SK-N-SH (cell line): ENCODE data around the gene MYO1F. TPM values are rescaled to one million over a fixed set of nuclear protein-coding genes. Genes with fewer than 3 reads are reported as not detected.

Experiments
- CTCF ChIA-PET: fragments of 300-600, 350-600 bp; formaldehyde crosslinking; extraction: SDS; loops from one replicate; lab custom pipeline; 2021; lab: Yijun Ruan, JAX
- POLR2A ChIA-PET: fragments of 350-600 bp; sonication (Branson Sonifier 250); formaldehyde crosslinking; extraction: SDS; loops from one replicate; lab custom pipeline; 2020; ENCODE audit warnings: antibody characterized with exemption, inconsistent platforms; lab: Yijun Ruan, JAX
- DNase-seq: peaks from one replicate; pipeline ENCODE4 v3.0.0; 2012
- H2AFZ ChIP-seq: fragments of 200-600 bp; sonication (generic); 2 replicates; pipeline ENCODE4 v1.8.1; 2016; ENCODE audit warnings: antibody characterized with exemption, mild to moderate bottlenecking, low read depth
- H3F3A ChIP-seq: fragments of 200-600 bp; sonication (generic); replicated peaks from 2 replicates; pipeline ENCODE3; 2016; ENCODE audit warnings: antibody characterized with exemption, mild to moderate bottlenecking; ENCODE audit not compliant: insufficient read depth
- H3K27ac ChIP-seq, 2 experiments: fragments of 200-500 bp in 1 of 2; fragments of 200-600 bp in 1 of 2; sonication (Bioruptor generic) in 1 of 2; sonication (generic), shearing (Covaris generic) in 1 of 2; 2 replicates each; pipeline versions ENCODE4 v1.5.1 to v1.6.1; 2014 to 2016; ENCODE audit warnings: low read depth in 2 of 2, inconsistent platforms in 1 of 2, low read length in 1 of 2, mild to moderate bottlenecking in 1 of 2, mixed read lengths in 1 of 2
- H3K27me3 ChIP-seq: fragments of 200-600 bp; sonication (generic), shearing (Covaris generic); 2 replicates; pipeline ENCODE4 v1.6.1; 2016; ENCODE audit warnings: mixed run types; ENCODE audit not compliant: insufficient read depth
- H3K36me3 ChIP-seq, 2 experiments: fragments of 200-500 bp in 1 of 2; fragments of 200-600 bp in 1 of 2; sonication (Bioruptor generic) in 1 of 2; sonication (generic) in 1 of 2; replicated peaks in 1 of 2; 2 replicates each; pipeline versions ENCODE3 to v1.5.1; 2014 to 2016; ENCODE audit warnings: low read length in 1 of 2, mild to moderate bottlenecking in 1 of 2; ENCODE audit not compliant: insufficient read depth in 2 of 2, control insufficient read depth in 1 of 2
- H3K4me1 ChIP-seq, 2 experiments: fragments of 200-500 bp in 1 of 2; fragments of 200-600 bp in 1 of 2; sonication (Bioruptor generic) in 1 of 2; sonication (generic), shearing (Covaris generic) in 1 of 2; 2 replicates each; pipeline versions ENCODE4 v1.5.1 to v1.6.1; 2014 to 2016; ENCODE audit warnings: low read depth in 1 of 2, low read length in 1 of 2, mixed run types in 1 of 2; ENCODE audit not compliant: insufficient read depth in 2 of 2, control insufficient read depth in 1 of 2
- H3K4me2 ChIP-seq: fragments of 200-600 bp; sonication (generic), shearing (Covaris generic); 2 replicates; pipeline ENCODE4 v1.6.1; 2017; ENCODE audit warnings: mixed run types
- H3K4me3 ChIP-seq, 2 experiments: fragments of 200-500 bp in 1 of 2; fragments of 200-600 bp in 1 of 2; sonication (Bioruptor generic) in 1 of 2; sonication (generic), shearing (Covaris generic) in 1 of 2; 2 replicates each; pipeline versions ENCODE4 v1.5.1 to v1.8.1; 2014 to 2016; ENCODE audit warnings: low read depth in 2 of 2, inconsistent platforms in 1 of 2, low read length in 1 of 2, mild to moderate bottlenecking in 1 of 2, mixed read lengths in 1 of 2, moderate library complexity in 1 of 2
- H3K79me2 ChIP-seq: fragments of 200-600 bp; sonication (generic); 2 replicates; pipeline ENCODE4 v1.8.1; 2017; ENCODE audit warnings: mild to moderate bottlenecking; ENCODE audit not compliant: insufficient read depth
- H3K9ac ChIP-seq: fragments of 200-600 bp; sonication (generic); 2 replicates; pipeline ENCODE4 v1.6.1; 2017; ENCODE audit warnings: mixed run types
- H3K9me2 ChIP-seq: fragments of 200-600 bp; sonication (generic); 2 replicates; pipeline ENCODE4 v1.6.1; 2017; ENCODE audit warnings: mixed run types
- H3K9me3 ChIP-seq: fragments of 200-600 bp; sonication (generic); 2 replicates; pipeline ENCODE4 v1.6.1; 2017; ENCODE audit warnings: mixed run types, mild to moderate bottlenecking, moderate library complexity
- H4K20me1 ChIP-seq: fragments of 200-600 bp; sonication (generic); 2 replicates; pipeline ENCODE4 v1.6.1; 2017; ENCODE audit warnings: mild to moderate bottlenecking, mixed run types; ENCODE audit not compliant: insufficient read depth
- EP300 ChIP-seq, 2 experiments: IDR thresholded peaks; 2 replicates each; pipeline versions ENCODE4 v1.4.0 to v1.6.1; 2012; ENCODE audit warnings: borderline replicate concordance in 1 of 2, low read depth in 1 of 2, low read length in 1 of 2
- EZH2phosphoT487 ChIP-seq: fragments of 200-600 bp; sonication (generic); IDR thresholded peaks from 2 replicates; pipeline ENCODE4 v1.6.1; 2017; ENCODE audit warnings: low read depth, mixed run types, mild to moderate bottlenecking, antibody characterized with exemption, moderate library complexity, borderline replicate concordance
- FOSL2 ChIP-seq: IDR thresholded peaks from 2 replicates; pipeline ENCODE4 v1.4.0; 2012; ENCODE audit warnings: low read depth, mild to moderate bottlenecking, moderate library complexity, borderline replicate concordance
- FOXM1 ChIP-seq: IDR thresholded peaks from 2 replicates; pipeline ENCODE4 v1.4.0; 2012; ENCODE audit warnings: low read depth, mild to moderate bottlenecking
- GABPA ChIP-seq: IDR thresholded peaks from 2 replicates; pipeline ENCODE4 v1.4.0; 2012; ENCODE audit warnings: low read depth, mild to moderate bottlenecking
- GATA2 ChIP-seq: sonication (generic); formaldehyde crosslinking; IDR thresholded peaks from 2 replicates; pipeline ENCODE4 v1.5.0; 2020; ENCODE audit warnings: mild to moderate bottlenecking, missing genetic modification reagents
- JUND ChIP-seq: IDR thresholded peaks from 2 replicates; pipeline ENCODE4 v1.4.0; 2012
- MXI1 ChIP-seq: IDR thresholded peaks from 2 replicates; pipeline ENCODE4 v1.6.1; 2012; ENCODE audit warnings: mild to moderate bottlenecking, low read depth, low read length, improper control_type of control experiment
- RCOR1 ChIP-seq: fragments of 150-350 bp; IDR thresholded peaks from 2 replicates; pipeline ENCODE4 v1.6.1; 2017; ENCODE audit warnings: antibody characterized with exemption, low read length
- RFX5 ChIP-seq: IDR thresholded peaks from 2 replicates; pipeline ENCODE4 v1.6.1; 2012; ENCODE audit warnings: mild to moderate bottlenecking, improper control_type of control experiment, low read length
- SMC3 ChIP-seq: IDR thresholded peaks from 2 replicates; pipeline ENCODE4 v1.6.1; 2012; ENCODE audit warnings: low read depth, low read length, improper control_type of control experiment
- TCF12 ChIP-seq: IDR thresholded peaks from 2 replicates; pipeline ENCODE4 v1.4.0; 2012
- TEAD4 ChIP-seq: IDR thresholded peaks from 2 replicates; pipeline ENCODE4 v1.4.0; 2012; ENCODE audit warnings: mild to moderate bottlenecking, borderline replicate concordance; ENCODE audit not compliant: insufficient read depth
- WGBS: methylation state at CpG from one replicate; pipeline ENCODE4 v1.1.6; 2017; ENCODE audit warnings: low lambda C conversion rate; 5-methylcytosine and 5-hydroxymethylcytosine counted together
- polyA plus RNA-seq, 3 experiments: library from polyadenylated mRNA; depleted of rRNA; stranded (reverse); fragments of >200 nt; gene quantifications; 2 replicates each; pipeline ENCODE4 v1.2.3, GENCODE V29; 2012
- TF ChIP-seq, protein P1 (sequence below): IDR thresholded peaks from 2 replicates; pipeline ENCODE4 v1.4.0; 2012; ENCODE audit warnings: low read depth, borderline replicate concordance
- TF ChIP-seq, protein P2 (sequence below): IDR thresholded peaks from 2 replicates; pipeline ENCODE4 v1.6.1; 2012; ENCODE audit warnings: mild to moderate bottlenecking, low read depth, low read length, moderate library complexity

The MYO1F gene
- polyA plus RNA-seq, 1 of the 3 experiments (the other 2 are of a cell fraction), result 0.51 TPM

DNA sequence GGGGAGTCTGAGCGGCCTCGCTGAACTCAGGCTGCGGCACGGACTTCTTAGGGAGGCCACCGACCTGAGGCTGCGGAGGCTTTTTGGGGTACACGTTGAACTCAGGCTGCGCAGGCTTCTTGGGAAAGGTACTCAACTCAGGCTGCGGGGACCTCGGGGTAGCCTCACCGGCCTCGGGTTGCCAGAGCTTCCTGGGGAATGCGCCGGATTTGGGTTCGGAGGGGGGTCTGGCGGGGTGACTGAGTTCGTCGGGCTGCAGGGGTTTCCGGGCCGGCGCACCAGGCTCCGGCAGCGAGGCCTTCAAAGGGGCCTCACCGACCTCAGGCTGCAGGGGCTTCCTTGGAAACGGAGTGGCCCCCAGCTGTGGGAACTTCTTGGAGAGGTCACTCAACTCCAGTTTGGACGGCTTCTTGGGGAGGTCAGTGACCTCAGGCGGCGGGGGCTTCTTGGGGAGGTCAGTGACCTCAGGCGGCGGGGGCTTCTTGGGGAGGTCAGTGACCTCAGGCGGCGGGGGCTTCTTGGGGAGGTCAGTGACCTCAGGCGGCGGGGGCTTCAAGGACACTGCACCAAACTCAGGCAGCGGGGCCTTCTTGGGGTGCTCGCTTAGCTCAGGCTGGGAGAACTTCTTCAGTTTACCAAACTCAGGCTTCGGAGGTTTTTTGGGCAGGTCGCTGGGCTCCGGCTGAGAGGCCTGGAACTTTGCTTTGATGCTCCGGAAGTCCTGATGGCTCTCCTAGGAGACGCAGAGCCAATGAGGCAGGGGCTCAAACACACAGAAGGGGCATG, 78.0 kb downstream of the MYO1F start:
- CTCF ChIA-PET, result interaction anchor here (1.2 to 4.5 kb wide), 2 partner anchors 12 to 145 kb away, joined by 7 to 25 read pairs; no protein-coding TSS in a partner anchor
- TF ChIP-seq FOXM1, result no peak
- TF ChIP-seq, protein P1, sequence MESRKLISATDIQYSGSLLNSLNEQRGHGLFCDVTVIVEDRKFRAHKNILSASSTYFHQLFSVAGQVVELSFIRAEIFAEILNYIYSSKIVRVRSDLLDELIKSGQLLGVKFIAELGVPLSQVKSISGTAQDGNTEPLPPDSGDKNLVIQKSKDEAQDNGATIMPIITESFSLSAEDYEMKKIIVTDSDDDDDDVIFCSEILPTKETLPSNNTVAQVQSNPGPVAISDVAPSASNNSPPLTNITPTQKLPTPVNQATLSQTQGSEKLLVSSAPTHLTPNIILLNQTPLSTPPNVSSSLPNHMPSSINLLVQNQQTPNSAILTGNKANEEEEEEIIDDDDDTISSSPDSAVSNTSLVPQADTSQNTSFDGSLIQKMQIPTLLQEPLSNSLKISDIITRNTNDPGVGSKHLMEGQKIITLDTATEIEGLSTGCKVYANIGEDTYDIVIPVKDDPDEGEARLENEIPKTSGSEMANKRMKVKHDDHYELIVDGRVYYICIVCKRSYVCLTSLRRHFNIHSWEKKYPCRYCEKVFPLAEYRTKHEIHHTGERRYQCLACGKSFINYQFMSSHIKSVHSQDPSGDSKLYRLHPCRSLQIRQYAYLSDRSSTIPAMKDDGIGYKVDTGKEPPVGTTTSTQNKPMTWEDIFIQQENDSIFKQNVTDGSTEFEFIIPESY, result no peak
- WGBS, result 95% methylated on average over 19 of the region's 41 CpGs

DNA sequence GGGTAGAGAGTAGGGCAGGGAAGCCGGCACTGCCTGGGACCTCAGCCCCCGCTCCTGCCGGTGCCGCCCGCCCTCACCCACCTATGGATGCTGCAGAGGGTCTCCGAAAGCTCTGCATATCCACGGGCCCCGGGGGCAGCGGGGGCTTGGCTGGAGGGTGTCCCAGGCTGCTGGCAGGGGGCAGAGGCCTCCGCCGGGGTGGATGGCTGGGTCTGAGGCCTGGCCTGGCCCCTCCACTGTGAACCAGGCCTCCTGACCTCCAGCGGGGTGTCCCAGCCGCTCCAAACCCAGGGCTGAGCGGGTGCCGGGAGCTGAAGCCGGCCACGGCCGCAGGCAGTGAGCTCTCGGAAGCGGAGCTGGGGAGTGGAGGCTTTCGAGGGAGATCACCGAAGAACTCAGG, 78.9 kb downstream of the MYO1F start:
- no peaks in the 10 kb centered on the region for H3K9me2 ChIP-seq
- H3K4me1 ChIP-seq, result no peaks in the 10 kb centered on the region
- CTCF ChIA-PET, result interaction anchor here (1.2 to 6.1 kb wide), 3 partner anchors 8 to 144 kb away, joined by 7 to 34 read pairs (median 25); no protein-coding TSS in a partner anchor
- no peaks in the 10 kb centered on the region for H3K79me2 ChIP-seq
- no peaks in the 10 kb centered on the region for H3K9me3 ChIP-seq
- WGBS, result 96% methylated on average over 10 of the region's 22 CpGs
- no peak overlapping the region for H3K27ac ChIP-seq
- H2AFZ ChIP-seq, result no peak overlapping the region
- H3K27me3 ChIP-seq, result no peaks in the 10 kb centered on the region
- POLR2A ChIA-PET, result no interaction called here
- TF ChIP-seq JUND (no peak), FOXM1 (no peak), RCOR1 (no peak), GATA2 (CRISPR knock-in tag) (no peak)
- TF ChIP-seq, all 33 proteins: peak for 0
- Histone ChIP-seq H3K4me3 (no peak overlapping the region), H3K9ac (no peak overlapping the region), H4K20me1 (no peaks in the 10 kb centered on the region), H3K36me3 (no peaks in the 10 kb centered on the region), H3K4me2 (no peak overlapping the region), H3F3A (peaks cover 4% of the 10 kb centered on the region)
- no peak for DNase-seq

More for the DNA sequence above, 78.0 kb downstream of the MYO1F start:
- Histone ChIP-seq H3K9me2 (no peaks in the 10 kb centered on the region), H3F3A (peaks cover 4% of the 10 kb centered on the region), H3K4me3 (no peak overlapping the region), H3K9ac (no peak overlapping the region), H3K36me3 (no peaks in the 10 kb centered on the region), H2AFZ (no peak overlapping the region), H3K4me1 (no peaks in the 10 kb centered on the region), H3K79me2 (no peaks in the 10 kb centered on the region), H3K27me3 (no peaks in the 10 kb centered on the region), H3K4me2 (no peak overlapping the region), H3K27ac (no peak overlapping the region), H3K9me3 (no peaks in the 10 kb centered on the region), H4K20me1 (no peaks in the 10 kb centered on the region)
- no peak for DNase-seq
- POLR2A ChIA-PET, result no interaction called here

DNA sequence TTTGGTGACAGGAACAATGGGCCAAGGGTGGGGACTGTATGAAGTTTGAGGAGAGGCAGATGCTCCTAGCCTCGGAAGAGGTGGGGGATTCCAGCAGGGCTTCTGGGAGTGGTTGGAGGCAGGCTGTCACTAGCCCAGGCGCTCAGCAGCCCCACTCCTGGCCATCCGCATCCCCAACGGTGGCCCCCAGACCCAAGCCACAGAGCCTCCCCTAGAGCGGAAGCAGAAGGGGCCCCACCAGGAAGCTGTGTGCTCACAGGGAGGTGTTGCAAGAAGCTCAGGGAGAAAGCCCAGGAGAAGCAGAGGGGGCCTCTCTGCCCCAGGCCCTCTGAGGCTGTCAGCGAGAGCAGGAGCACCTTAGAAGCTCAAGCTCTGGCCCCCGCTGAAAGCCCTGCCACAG, 83.1 kb downstream of the MYO1F start:
- H3K79me2 ChIP-seq, result no peaks in the 10 kb centered on the region
- H2AFZ ChIP-seq, result no peak overlapping the region
- no peak overlapping the region for H3K4me3 ChIP-seq
- DNase-seq, result no peak
- peaks cover 0 to 3% of the 10 kb centered on the region in 2 experiments for H3K36me3 ChIP-seq
- H3K27ac ChIP-seq, result no peak overlapping the region
- H3K9me2 ChIP-seq, result no peaks in the 10 kb centered on the region
- POLR2A ChIA-PET, result no interaction called here
- H3K9me3 ChIP-seq, result no peaks in the 10 kb centered on the region
- peaks cover 4% of the 10 kb centered on the region for H3F3A ChIP-seq
- H3K27me3 ChIP-seq, result no peaks in the 10 kb centered on the region
- H3K4me2 ChIP-seq, result no peak overlapping the region
- CTCF ChIA-PET, result interaction anchor here (6.1 kb wide), 1 partner anchor 12 kb away, joined by 34 read pairs; no protein-coding TSS in a partner anchor
- H3K4me1 ChIP-seq, result no peaks in the 10 kb centered on the region
- WGBS, result 91% methylated on average over 7 of the region's 7 CpGs
- no peak overlapping the region for H3K9ac ChIP-seq
- no peaks in the 10 kb centered on the region for H4K20me1 ChIP-seq
- TF ChIP-seq MXI1 (no peak), TCF12 (no peak), GABPA (no peak), SMC3 (no peak), EZH2phosphoT487 (no peak), GATA2 (CRISPR knock-in tag) (no peak), RFX5 (no peak), FOSL2 (no peak), EP300 (IDR thresholded peaks at IDR 0.05; ENCODE audit: borderline replicate concordance in 1 of 2, low read depth in 1 of 2, low read length in 1 of 2) (no peak), TEAD4 (no peak)
- TF ChIP-seq, protein P2, sequence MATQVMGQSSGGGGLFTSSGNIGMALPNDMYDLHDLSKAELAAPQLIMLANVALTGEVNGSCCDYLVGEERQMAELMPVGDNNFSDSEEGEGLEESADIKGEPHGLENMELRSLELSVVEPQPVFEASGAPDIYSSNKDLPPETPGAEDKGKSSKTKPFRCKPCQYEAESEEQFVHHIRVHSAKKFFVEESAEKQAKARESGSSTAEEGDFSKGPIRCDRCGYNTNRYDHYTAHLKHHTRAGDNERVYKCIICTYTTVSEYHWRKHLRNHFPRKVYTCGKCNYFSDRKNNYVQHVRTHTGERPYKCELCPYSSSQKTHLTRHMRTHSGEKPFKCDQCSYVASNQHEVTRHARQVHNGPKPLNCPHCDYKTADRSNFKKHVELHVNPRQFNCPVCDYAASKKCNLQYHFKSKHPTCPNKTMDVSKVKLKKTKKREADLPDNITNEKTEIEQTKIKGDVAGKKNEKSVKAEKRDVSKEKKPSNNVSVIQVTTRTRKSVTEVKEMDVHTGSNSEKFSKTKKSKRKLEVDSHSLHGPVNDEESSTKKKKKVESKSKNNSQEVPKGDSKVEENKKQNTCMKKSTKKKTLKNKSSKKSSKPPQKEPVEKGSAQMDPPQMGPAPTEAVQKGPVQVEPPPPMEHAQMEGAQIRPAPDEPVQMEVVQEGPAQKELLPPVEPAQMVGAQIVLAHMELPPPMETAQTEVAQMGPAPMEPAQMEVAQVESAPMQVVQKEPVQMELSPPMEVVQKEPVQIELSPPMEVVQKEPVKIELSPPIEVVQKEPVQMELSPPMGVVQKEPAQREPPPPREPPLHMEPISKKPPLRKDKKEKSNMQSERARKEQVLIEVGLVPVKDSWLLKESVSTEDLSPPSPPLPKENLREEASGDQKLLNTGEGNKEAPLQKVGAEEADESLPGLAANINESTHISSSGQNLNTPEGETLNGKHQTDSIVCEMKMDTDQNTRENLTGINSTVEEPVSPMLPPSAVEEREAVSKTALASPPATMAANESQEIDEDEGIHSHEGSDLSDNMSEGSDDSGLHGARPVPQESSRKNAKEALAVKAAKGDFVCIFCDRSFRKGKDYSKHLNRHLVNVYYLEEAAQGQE, result no peak
